ENCODE results near the gene TGFBR2. TPM values are rescaled to one million over a fixed set of nuclear protein-coding genes. Genes with fewer than 3 reads are reported as not detected.

Gene TGFBR2
- total and polyA plus RNA-seq, 2 experiments from 2014 or later = 4.7 to 13.0 TPM

- peaks cover 6% of the 10 kb centered on the region; the same call in 1 of the 2 replicates for H3K4me1 ChIP-seq (ENCODE audit: insufficient read depth)
- Mint-ChIP-seq H3K27ac (no peak overlapping the region), H3K4me1 (peaks cover 10% of the 10 kb centered on the region; the same call in 2 of the 3 replicates), H3K27me3 (ENCODE audit: insufficient read depth, low read depth, poor library complexity) (no peaks in the 10 kb centered on the region), H3K36me3 (ENCODE audit: low read depth) (no peaks in the 10 kb centered on the region), H3K4me3 (no peak overlapping the region), H3K9me3 (no peaks in the 10 kb centered on the region)
- no peak for DNase-seq (ENCODE audit: low spot score)
- no peak overlapping the region for H3K4me2 ChIP-seq
- no peak for ATAC-seq
- H3K27me3 ChIP-seq (ENCODE audit: insufficient read depth) = no peaks in the 10 kb centered on the region
- H3K36me3 ChIP-seq (ENCODE audit: insufficient read depth) = no peaks in the 10 kb centered on the region
- no peak overlapping the region for H2AFZ ChIP-seq
- TF ChIP-seq POLR2AphosphoS5 (IDR thresholded peaks at IDR 0.05; ENCODE audit: low read depth) = no peak
- TF ChIP-seq ZNF462 (CRISPR knock-in tag; IDR thresholded peaks at IDR 0.05) = no peak
- TF ChIP-seq, protein P1, sequence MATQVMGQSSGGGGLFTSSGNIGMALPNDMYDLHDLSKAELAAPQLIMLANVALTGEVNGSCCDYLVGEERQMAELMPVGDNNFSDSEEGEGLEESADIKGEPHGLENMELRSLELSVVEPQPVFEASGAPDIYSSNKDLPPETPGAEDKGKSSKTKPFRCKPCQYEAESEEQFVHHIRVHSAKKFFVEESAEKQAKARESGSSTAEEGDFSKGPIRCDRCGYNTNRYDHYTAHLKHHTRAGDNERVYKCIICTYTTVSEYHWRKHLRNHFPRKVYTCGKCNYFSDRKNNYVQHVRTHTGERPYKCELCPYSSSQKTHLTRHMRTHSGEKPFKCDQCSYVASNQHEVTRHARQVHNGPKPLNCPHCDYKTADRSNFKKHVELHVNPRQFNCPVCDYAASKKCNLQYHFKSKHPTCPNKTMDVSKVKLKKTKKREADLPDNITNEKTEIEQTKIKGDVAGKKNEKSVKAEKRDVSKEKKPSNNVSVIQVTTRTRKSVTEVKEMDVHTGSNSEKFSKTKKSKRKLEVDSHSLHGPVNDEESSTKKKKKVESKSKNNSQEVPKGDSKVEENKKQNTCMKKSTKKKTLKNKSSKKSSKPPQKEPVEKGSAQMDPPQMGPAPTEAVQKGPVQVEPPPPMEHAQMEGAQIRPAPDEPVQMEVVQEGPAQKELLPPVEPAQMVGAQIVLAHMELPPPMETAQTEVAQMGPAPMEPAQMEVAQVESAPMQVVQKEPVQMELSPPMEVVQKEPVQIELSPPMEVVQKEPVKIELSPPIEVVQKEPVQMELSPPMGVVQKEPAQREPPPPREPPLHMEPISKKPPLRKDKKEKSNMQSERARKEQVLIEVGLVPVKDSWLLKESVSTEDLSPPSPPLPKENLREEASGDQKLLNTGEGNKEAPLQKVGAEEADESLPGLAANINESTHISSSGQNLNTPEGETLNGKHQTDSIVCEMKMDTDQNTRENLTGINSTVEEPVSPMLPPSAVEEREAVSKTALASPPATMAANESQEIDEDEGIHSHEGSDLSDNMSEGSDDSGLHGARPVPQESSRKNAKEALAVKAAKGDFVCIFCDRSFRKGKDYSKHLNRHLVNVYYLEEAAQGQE (IDR thresholded peaks at IDR 0.05; ENCODE audit: unreplicated experiment) = no peak
- no peak for TF ChIP-seq JUNB (IDR thresholded peaks at IDR 0.05; ENCODE audit: unreplicated experiment)
- no peak for TF ChIP-seq STAT1 (IDR thresholded peaks at IDR 0.05; ENCODE audit: unreplicated experiment)
- TF ChIP-seq ETS1 (IDR thresholded peaks at IDR 0.05) = no peak
- TF ChIP-seq CREB1 (CRISPR knock-in tag; IDR thresholded peaks at IDR 0.05; ENCODE audit: low read depth) = no peak
- no peak for TF ChIP-seq ZNF114 (CRISPR knock-in tag; IDR thresholded peaks at IDR 0.05)
- no peak for TF ChIP-seq EZH2 (IDR thresholded peaks at IDR 0.05; ENCODE audit: low read depth, unreplicated experiment)
- TF ChIP-seq NANOG (IDR thresholded peaks at IDR 0.05; ENCODE audit: borderline replicate concordance) = no peak
- TF ChIP-seq ZNF331 (CRISPR knock-in tag; IDR thresholded peaks at IDR 0.05; ENCODE audit: low read depth) = no peak
- no peak for TF ChIP-seq EZH2phosphoT487 (IDR thresholded peaks at IDR 0.05; ENCODE audit: unreplicated experiment)
- TF ChIP-seq, protein P2, sequence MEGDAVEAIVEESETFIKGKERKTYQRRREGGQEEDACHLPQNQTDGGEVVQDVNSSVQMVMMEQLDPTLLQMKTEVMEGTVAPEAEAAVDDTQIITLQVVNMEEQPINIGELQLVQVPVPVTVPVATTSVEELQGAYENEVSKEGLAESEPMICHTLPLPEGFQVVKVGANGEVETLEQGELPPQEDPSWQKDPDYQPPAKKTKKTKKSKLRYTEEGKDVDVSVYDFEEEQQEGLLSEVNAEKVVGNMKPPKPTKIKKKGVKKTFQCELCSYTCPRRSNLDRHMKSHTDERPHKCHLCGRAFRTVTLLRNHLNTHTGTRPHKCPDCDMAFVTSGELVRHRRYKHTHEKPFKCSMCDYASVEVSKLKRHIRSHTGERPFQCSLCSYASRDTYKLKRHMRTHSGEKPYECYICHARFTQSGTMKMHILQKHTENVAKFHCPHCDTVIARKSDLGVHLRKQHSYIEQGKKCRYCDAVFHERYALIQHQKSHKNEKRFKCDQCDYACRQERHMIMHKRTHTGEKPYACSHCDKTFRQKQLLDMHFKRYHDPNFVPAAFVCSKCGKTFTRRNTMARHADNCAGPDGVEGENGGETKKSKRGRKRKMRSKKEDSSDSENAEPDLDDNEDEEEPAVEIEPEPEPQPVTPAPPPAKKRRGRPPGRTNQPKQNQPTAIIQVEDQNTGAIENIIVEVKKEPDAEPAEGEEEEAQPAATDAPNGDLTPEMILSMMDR (conservative IDR thresholded peaks at IDR 0.05; ENCODE audit: low read depth in 2 of 2) = no peak
- H3K79me2 ChIP-seq (replicated peaks; ENCODE audit: insufficient read depth) = no peaks in the 10 kb centered on the region
- H3K9me2 ChIP-seq (ENCODE audit: insufficient read depth) = peaks cover 7% of the 10 kb centered on the region; the same call in 1 of the 2 replicates
- H3F3A ChIP-seq (replicated peaks; ENCODE audit: low read depth) = no peaks in the 10 kb centered on the region
- H4K20me1 ChIP-seq (replicated peaks; ENCODE audit: insufficient read depth) = no peaks in the 10 kb centered on the region
- H3K27ac ChIP-seq (ENCODE audit: low read depth) = no peak overlapping the region
- no peak overlapping the region for H3K4me3 ChIP-seq
Observed at GRCh38 chr3:30557746-30558303, 48.6 kb upstream of the TGFBR2 start.

Data from GM23338 (cell line).